HG03103 (cell line): ENCODE data around the gene PCDHGB6.
A peak's percentile ranks its signal among the peaks of the same experiment; 100 is the strongest.
"Not testable (repeated sequence)": the region's sequence is repeated elsewhere in the genome, so short reads cannot be mapped to it uniquely, and the experiment has no call there.

Source experiments
- ATAC-seq: cut with Tn5 transposase; IDR thresholded peaks from one replicate; pipeline ENCODE4 v1.9.1; 2021; ENCODE audit warnings: low read depth; ENCODE audit not compliant: unreplicated experiment

PCDHGB6 gene

GRCh38 chr5:141407790-141408505 lies at the start of gene PCDHGB6:
PCDHGB6 (plus strand) TSS chr5:141408021; CDS start chr5:141408203, 182 bp downstream.
- not testable (repeated sequence) for ATAC-seq

- ATAC-seq: no peak
Observed at GRCh38 chr5:141359790-141360426, 47.9 kb upstream of the PCDHGB6 start, which contains the start of gene PCDHGB2. PCDHGB2 (plus strand) TSS chr5:141359994; CDS start chr5:141360136, 142 bp downstream.

- no peak for ATAC-seq
Observed at GRCh38 chr5:141360685-141361084, 47.1 kb upstream of the PCDHGB6 start.

GRCh38 chr5:141362719-141363118 lies 45.1 kb upstream of the PCDHGB6 start:
- ATAC-seq: no peak

- ATAC-seq: no peak
Observed at GRCh38 chr5:141363952-141364660, 43.7 kb upstream of the PCDHGB6 start, which contains the start of gene PCDHGA5. PCDHGA5 (plus strand) TSS chr5:141364162; CDS start chr5:141364331, 169 bp downstream.

- no peak for ATAC-seq
Observed at GRCh38 chr5:141366016-141366896, 41.6 kb upstream of the PCDHGB6 start.

GRCh38 chr5:141369994-141370848 lies 37.6 kb upstream of the PCDHGB6 start, which contains the start of gene PCDHGB3:
PCDHGB3 (plus strand) TSS chr5:141370242; CDS start chr5:141370395, 153 bp downstream.
- ATAC-seq: peak; percentile 90

GRCh38 chr5:141371572-141372475 lies 36.0 kb upstream of the PCDHGB6 start:
- ATAC-seq: no peak

GRCh38 chr5:141373673-141374317 lies 34.0 kb upstream of the PCDHGB6 start, which contains the start of gene PCDHGA6:
PCDHGA6 (plus strand) TSS chr5:141373891; CDS start chr5:141374084, 193 bp downstream.
- no peak for ATAC-seq

DNA sequence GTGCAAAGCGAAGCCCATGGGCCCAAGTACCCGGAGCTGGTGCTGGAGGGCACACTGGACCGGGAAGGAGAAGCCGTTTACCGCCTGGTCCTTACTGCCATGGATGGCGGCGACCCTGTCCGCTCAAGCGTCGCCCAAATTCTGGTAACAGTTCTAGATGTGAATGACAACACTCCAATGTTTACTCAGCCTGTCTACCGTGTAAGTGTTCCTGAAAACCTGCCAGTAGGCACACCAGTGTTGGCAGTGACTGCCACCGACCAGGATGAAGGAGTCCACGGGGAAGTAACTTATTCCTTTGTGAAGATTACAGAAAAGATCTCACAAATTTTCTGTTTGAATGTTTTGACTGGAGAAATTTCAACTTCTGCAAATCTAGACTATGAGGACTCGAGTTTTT lies 33.2 kb upstream of the PCDHGB6 start:
- ATAC-seq: no peak

GRCh38 chr5:141375444-141376155 lies 32.2 kb upstream of the PCDHGB6 start:
- not testable (repeated sequence) for ATAC-seq

DNA sequence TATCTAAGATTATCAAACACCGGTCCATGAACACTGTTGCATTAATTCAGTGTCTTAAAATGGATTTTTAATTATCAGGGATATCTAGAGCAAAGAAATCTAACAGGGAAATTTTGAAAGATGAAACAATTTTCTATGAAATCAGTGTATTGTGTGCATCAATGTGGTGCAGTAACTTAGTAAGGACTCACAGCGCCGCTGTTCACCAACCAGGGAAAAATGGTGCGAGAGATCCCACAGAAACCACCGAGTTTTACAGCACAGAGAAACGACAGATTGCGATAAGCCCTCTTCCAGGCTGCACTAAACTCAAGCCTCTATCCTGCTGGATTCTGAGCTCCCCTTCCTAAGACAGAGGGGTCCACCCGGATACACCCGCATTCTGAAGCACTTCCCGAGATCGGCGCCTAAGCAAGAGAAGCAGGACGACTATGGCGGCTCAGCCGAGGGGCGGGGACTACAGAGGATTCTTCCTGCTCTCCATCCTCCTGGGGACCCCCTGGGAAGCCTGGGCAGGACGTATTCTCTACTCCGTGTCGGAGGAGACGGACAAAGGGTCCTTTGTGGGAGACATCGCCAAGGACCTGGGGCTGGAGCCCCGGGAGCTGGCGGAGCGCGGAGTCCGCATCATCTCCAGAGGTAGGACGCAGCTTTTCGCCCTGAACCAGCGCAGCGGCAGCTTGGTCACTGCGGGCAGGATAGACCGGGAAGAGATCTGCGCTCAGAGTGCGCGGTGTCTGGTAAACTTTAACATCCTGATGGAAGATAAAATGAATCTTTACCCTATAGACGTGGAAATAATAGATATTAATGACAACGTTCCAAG lies 25.1 kb upstream of the PCDHGB6 start, which contains the start of gene PCDHGA7:
PCDHGA7 (plus strand) TSS at position 274 of the 826 bp plus-strand sequence; CDS start at position 432, 158 bp downstream.
- ATAC-seq: no peak

GRCh38 chr5:141383345-141383744 lies 24.5 kb upstream of the PCDHGB6 start:
- no peak for ATAC-seq

GRCh38 chr5:141384471-141385267 lies 23.2 kb upstream of the PCDHGB6 start:
- ATAC-seq: no peak
